HG03097 (cell line): ENCODE results near the gene ANKS1B.
"Not testable (repeated sequence)": the region's sequence is repeated elsewhere in the genome, so short reads cannot be mapped to it uniquely, and the experiment has no call there.

Source experiments
- ATAC-seq: cut with Tn5 transposase; IDR thresholded peaks from one replicate; pipeline ENCODE4 v1.9.1; 2021; ENCODE audit not compliant: unreplicated experiment, low FRiP score

Gene ANKS1B

DNA sequence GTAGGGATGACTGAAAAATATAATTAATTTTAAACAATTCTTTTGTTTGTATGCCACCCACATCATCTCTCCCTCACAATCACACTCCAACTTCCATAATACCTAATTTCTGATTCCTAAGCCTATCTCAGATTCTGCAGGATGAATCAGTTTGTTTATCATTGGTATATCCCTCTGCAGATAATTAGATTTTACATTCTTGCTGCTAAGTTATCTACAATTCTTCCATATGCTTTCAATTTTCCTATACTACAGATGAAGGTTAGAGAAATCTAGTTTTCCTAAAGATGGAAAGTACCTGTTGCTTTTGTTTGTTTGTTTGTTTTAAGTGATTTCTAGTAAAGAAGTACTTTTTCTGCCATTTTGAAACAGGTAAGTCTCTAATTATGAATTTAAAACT lies 105.3 kb downstream of the ANKS1B start:
- ATAC-seq = no peak

DNA sequence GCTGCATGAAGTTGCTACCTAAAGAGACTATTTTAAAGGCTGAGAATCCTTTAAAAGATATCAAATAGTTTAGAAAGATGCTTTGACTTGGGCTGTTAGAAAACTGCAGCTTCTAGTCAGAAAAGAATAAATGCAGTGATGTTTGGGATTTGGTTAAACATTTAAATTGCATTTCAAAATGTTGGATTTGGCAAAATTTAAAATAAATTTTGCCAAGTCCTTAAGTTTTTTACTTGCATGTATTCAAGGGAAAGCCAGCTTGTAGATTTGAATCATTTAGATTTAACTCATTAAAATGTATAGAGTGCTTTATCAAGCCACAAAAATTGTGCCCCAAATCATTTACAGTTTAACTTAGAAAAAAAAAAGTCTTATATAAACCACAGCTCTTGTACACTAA lies 109.7 kb downstream of the ANKS1B start:
- no peak for ATAC-seq

DNA sequence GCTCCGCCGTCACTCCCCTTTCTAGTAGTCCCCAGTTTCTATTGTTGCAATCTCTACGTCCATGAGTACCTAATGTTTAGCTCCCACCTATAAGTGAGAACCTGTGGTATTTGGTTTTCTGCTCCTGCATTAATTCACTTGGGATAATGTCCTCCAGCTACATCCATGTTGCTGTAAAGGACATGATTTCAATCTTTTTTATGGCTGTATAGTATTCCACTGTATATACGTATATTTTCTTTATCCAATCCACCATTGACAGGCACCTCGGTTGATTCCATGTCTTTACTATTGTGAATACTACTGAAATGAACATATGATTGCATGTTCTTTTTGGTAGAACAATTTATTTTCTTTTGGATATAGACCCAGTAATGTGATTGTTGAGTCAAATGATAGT lies 114.7 kb downstream of the ANKS1B start:
- no peak for ATAC-seq

DNA sequence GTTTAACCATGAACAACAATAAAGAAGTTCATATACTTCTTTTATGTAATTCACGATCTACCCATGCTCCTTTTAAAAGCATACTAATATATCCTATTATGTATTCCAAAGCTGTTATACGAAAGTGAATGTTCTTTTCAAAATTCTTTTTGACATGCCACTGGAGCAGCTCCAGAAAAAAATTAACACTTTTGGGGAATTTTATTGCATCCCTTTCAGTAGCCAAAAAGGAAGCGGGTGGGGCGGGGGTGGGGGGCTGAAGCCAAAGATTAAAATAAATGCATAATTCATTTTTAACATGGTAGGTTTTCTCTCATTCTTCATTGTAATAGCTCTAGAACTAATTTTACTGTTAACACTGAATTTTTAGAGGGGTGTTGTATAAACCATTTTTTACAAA lies 123.0 kb downstream of the ANKS1B start:
- no peak for ATAC-seq

DNA sequence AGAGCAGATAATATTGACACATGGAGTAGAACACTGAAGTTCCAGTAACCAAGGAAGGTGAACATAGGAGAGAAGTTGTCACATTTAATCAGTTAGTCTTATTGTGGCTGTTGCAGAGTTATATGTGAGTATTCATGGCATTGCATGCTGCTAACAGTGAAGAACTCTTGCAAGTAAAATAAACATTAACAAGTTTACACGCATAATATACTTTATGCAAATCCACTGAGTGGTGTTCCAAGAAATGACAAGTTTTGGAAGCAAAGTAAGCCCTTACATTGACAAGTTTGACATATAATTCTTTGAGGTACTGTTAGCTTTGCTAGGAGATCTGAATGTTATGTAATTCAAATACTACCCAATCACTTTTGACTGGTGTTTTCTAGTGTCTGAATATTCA lies 125.6 kb downstream of the ANKS1B start:
- no peak for ATAC-seq

DNA sequence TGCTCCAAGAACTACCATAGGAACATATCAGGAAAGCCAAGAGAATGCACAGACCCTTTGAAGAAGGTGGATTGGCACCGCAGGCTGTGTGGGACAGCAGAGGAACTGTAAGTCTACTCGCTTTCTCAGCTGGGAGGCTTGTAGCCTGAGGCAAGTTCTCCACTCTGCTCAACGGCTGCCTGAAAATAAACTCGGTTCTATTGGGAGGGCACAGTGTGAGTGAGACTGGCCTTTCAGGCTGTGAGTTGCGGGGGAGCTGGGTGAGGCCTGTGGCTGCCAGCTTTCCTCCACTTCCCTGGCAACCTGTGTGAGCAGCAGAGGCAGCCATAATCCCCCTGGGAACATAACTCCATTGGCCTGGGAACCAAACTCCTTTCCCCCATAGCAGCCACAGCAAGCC lies 132.1 kb downstream of the ANKS1B start:
- no peak for ATAC-seq

DNA sequence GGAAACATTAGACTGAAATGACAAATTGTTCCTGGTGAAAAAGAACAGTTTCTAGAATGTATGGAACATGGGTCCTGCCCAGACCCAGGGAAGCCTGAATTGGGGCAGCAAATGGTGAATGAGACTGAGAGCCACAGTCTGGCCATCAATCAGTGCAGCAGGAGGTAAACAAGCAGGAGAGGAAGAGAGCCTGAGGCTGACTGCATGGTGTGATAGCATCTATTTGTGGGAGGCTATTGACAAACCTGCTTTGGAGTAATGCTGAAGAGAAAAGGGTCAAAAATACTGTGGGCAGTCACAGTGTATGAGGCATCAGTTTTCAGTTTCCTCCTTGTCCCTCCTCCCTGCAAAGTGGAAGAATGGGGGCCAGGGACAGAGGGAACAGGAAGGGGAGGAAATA lies 136.8 kb downstream of the ANKS1B start:
- ATAC-seq = no peak

DNA sequence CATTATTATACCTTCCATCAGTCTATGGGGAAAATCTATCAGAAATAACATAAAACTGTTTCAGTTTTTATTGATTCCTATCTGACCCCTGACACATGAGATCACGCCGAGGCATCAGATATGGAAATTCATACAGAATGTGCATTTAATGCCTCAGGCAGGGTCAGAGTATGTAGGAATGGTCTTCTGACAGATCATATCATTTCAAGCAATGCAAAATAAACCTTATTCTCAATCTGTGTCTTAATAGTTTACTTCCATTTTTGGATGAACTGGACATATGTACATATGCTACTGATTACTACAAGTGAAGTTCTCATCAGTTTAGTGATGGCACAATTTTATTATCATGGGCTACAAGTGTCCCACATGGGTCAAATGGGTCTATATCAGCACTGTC lies 150.0 kb downstream of the ANKS1B start:
- no peak for ATAC-seq

DNA sequence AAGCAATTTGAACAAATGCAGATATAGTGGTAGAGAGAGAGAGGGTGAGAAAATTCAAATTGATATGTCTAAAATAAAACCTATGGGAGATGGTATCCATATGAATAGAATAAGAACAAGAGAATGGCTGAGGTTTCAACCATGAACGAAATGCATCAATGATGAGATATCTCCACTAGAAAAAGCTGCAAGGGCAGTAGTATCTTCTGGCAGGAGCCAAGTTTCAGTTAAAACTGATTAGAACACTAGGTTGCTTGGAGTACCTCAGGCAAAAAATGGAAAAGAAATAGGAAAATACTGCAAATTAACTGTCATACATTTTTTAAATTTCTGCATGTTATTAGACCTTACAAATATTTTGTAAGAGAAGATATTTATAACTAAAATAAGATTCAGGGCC lies 151.3 kb downstream of the ANKS1B start:
- ATAC-seq = no peak

DNA sequence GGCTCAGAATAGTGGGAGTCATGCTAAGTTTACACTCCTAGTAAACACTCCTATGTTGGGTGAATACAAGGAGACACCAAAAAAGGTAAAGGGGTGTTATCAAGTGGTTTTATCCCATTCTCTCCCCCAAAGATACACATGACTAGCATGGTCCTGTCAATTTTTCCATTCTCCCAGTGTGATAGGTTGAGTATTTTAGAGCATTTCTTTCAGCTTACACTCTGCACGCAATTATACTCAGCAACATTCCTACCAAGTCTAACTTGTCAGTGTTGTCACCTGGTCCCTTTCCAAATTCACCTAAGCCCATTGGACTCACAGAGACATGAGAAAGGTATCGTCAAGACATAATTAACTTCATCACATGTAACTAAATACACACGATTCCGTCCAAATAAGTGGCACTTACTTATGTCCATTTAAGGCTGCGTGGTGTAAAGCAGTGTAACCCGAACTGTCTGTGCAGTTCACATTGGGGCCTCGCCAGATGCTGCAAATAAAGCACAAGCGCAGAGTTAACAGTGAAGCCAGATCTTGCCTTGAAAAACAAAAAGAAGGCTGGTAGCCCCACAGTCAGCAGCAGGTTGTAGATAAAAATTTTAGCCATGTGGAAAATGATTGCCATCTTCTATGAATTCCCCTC lies 159.7 kb downstream of the ANKS1B start:
- no peak for ATAC-seq

DNA sequence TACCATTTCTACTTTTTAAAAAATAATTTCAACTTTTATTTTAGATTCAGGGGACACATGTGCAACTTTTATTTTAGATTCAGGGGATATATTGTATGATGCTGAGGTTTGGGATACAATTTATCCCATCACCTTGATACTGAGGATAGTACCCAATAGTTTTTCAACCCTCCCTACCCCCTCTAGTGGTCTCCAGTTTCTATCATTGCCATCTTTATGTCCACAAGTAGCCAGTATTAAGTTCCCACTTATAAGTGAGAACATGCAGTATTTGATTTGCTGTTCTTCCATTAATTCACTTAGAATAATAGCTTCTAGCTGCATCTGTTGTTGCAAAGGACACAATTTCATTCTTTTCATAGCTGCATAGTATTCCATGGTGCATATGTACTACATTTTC lies 162.5 kb downstream of the ANKS1B start:
- no peak for ATAC-seq

DNA sequence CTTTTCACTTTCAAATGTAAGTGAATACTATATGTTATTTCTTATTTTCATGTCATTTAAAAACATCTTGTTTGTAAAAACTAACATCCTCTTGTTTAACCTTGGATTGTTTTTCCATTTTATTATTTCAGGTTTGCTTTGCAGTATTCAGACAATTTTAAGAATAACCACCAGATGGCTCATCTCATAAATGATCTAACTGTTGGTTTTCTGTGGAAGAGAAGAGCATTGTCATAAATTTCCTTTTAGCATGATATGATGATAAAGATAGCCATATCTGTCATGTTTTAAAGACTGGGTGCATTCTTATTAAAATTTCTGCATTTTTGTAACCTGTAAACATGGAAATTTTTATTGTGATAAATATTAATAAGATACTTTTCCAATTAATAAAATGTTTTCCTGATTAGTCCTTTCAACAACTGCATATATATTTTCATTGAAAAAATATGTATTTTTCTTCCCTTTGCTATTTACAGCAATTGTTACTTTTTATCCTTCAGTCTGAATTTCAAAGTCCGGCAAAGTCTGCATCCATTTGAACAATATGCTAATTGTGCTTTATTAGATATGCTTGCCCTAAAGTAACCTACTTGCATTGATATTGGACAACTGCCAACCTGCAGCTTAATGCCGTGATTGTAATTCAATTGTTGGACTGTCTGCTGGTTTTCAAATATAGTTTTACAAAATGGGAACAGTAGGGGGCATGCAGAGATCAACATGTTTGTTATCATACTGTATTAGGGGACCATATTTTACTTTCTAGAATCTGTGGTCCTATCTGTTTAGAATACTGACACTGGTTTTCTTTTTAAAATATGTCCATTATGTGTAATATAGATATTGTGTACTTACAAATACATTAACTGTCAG lies 173.8 kb downstream of the ANKS1B start:
- ATAC-seq = no peak

DNA sequence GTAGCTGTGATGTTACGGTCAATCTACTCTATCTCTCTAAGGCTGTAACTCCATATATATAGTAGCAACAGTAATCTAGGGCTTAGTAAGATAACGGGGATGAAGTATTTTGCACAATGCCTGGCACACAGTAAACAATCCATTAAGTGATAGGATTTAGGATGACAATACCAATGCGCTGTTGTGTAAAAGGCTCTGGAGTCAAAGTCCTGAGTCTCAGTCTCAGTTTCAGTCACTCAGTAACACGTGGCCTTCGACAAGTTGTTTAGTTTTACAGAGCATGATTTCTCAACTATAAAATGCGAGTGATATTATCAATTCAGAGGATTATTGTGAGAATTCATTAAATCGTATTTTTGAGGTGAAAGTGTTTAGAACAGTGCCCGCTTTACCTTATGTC lies 174.8 kb downstream of the ANKS1B start:
- no peak for ATAC-seq

DNA sequence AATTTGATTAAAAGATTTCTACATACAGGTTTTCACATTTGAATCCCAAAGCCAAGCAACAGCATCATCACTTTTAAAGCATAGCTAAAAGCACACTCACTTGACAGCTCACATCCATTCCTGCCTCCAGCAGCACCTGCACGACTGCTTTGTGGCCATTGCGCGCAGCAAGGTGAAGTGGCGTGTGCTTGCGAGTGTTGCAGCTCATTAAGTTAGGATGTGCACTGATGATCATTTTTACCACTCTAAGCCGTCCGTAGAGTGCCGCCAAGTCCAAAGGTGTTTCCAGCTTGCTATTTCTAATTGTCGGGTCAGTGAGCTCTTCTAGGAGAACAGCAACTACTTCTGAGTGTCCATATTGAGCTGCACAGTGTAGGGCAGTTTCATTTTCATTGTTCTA lies 178.4 kb downstream of the ANKS1B start:
- no peak for ATAC-seq

DNA sequence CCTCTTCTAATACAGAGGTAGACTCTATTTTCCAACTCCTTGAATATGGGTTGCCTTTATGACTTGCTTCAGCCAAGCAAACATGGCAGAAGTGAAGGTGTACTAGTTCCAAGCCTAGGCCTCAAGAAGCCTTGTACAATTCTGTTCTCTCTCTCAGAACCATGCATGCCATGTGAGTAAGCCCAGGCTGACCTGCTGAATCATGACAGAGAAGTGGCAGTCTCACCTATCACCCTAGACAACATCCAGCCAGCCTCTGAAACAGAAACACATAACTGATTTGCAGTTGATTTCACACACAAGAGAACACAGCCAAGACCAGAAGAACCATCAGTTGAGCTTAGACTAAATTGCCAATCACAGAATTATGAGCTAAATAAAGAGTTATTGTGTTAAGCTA lies 180.0 kb downstream of the ANKS1B start:
- ATAC-seq = no peak

DNA sequence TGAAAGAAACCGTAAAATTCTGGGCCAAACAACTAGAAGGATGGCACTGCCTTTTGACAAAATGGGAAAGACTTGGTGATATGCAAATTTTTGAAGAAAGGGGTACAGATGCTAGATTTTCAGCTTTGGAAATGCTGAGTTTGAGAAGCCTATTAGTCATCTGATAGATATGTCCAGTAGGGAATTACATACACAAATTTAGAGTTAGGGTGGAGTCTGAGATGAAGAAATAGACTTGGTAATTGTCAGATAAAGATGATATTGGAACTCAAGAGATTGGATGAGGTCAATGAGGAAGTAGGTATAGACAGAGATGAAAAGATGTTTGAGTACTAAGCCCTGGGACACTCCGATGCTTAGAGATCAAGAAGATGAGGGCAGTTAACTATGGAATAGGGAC lies 184.1 kb downstream of the ANKS1B start:
- ATAC-seq = no peak

DNA sequence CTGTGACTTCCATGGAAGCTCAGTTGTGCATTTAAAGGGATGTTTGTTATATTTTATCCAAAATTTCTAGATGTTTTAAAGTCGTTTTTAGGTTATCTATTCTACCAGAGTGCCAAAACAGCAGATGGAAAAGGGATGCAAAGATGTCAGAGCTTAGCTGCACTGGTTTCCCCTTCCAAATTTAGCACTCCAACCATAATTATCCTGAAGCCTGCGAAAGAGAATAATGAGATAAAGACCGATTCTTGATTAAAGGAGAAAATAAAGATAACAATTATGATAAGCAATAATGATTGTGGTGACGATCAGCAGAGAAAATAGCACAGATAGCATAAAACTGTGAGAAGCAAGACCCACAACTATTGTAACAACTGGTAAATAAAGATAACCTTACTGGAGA lies 186.8 kb downstream of the ANKS1B start:
- not testable (repeated sequence) for ATAC-seq

DNA sequence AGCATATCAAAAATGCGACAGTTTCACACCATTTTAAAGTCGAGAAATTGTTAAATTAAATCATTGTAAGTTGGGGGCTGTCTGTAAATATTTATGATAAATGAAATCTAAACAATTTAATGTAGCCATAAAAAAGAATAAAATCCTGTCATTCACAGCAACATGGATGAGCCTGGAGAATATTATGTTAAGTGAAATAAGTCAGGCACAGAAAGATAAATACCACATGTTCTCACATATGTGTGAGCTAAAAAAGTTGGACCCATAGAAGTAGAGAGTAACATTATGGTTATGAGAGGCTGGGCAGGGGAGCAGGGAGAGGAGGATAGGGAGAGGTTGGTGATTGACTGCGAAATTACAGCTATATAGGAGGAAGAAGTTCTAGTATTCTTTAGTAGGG lies 201.3 kb downstream of the ANKS1B start:
- ATAC-seq = no peak

DNA sequence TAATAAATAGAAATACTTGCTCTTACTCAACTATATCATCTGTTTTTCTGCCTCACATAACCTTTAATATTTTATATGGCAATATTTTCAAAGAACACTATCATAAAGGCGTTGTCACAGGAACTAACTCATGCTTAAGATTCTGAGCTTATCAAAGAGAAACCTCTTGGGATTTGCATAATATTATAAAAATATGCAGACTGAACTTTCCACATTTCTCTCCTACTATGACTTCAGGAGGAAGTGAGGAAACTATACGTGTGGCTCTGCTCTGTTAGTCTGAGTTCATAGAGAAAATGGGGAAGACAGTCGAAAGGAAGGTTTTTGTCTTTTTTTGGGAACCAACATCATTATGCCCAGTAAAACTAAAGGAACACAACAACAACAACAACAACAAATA lies 212.5 kb downstream of the ANKS1B start:
- ATAC-seq = no peak

DNA sequence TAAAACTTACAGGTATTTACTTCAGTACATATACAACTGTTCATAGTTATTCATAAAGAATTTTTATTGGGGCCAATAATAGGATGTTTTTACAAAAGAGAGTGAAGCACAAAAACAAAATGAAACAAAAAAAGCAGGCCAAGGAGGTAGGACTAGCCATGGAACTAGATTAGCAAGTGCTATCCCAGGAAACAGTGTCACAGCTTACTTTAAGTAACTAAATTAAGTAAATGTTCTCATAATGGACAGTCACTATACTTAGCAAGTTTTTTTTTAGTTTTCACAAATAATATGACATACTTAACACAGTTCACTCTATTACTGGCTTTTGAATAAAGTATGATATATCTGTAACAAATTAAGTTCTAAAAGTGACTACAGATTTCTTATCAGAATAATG lies 213.1 kb downstream of the ANKS1B start:
- no peak for ATAC-seq

DNA sequence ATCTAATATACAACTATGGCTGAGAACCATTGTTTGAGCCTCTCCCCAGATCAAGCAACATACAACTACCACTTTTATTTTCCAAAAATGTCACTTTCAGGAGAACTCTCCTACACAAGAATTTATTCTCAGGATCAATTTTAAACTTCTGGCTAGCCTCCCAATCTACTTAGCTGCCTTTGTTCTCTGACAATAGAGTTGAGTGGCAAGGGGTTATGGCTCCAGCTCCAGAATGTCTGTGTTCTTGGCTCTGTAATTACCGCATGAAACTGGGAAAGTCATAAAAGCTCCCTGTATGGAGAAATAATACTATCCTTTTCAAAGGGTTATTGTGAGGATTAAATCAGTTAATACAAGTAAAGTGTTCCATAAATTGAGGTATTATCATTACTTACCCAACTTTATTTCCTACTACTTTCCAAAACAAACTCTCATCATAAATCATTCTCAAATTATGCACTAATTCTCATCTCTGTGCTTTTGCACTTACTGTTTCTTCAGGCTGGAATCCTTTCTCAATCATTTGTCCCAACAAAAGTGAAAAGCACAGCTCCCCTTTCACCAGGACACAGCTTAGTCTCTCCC lies 215.2 kb downstream of the ANKS1B start:
- no peak for ATAC-seq

DNA sequence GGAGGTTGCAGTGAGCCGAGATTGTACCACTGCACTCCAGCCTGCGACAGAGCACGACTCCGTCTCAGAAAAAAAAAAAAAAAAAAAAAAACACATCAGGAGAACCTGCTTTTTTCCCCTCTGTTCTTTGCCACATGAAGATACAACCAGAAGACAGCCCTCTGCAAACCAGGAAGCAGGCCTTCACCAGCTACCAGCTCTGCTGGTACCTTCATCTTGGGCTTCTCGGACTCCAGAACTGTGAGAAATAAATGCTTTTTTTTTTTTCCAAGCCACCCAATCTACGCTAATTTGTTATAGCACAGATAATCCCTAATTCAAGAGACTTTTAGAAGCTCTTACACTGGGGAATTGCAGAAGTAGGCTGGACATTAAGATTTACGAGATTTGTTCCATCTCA lies 216.0 kb downstream of the ANKS1B start:
- no peak for ATAC-seq
